Testis (tissue), 2 donors: ENCODE data around the gene PEX12.
"Not testable (repeated sequence)": the region's sequence is repeated elsewhere in the genome, so short reads cannot be mapped to it uniquely, and the experiment has no call there.

Source experiments
- CTCF ChIP-seq, 3 experiments: fragments of 450-650 bp in 2 of 3; fragments of 200-600 bp in 1 of 3; sonication (generic) in 1 of 3; IDR thresholded peaks; one replicate each; pipeline ENCODE4 v1.5.1; 2016 to 2019; ENCODE audit warnings: antibody characterized with exemption in 3 of 3, mild to moderate bottlenecking in 2 of 3, moderate library complexity in 1 of 3
- POLR2A ChIP-seq: fragments of 450-650 bp; IDR thresholded peaks from one replicate; pipeline ENCODE4 v1.6.1; 2017; ENCODE audit warnings: antibody characterized with exemption, mild to moderate bottlenecking, moderate library complexity

GRCh38 chr17:35563181-35563580, 15.2 kb downstream of the PEX12 start:
- TF ChIP-seq CTCF (IDR thresholded peaks at IDR 0.05); POLR2A: not testable (repeated sequence)
